Mesendoderm (in vitro differentiated cells): ENCODE data around the gene VWA2.
"Not testable (repeated sequence)": the region's sequence is repeated elsewhere in the genome, so short reads cannot be mapped to it uniquely, and the experiment has no call there.

ENCODE experiments used
- DNase-seq: peaks from one replicate; pipeline ENCODE4 v3.0.0; 2013
- H2AK5ac ChIP-seq: 2 replicates; pipeline ENCODE4 v1.6.1; 2013; ENCODE audit warnings: low read length, inconsistent platforms
- H2BK120ac ChIP-seq: 2 replicates; pipeline ENCODE4 v1.6.1; 2013; ENCODE audit warnings: low read depth, mild to moderate bottlenecking, low read length, moderate library complexity, mixed read lengths
- H2BK15ac ChIP-seq: replicated peaks from 2 replicates; pipeline ENCODE4 v1.6.1; 2013; ENCODE audit warnings: low read depth, mild to moderate bottlenecking, moderate library complexity
- H2BK5ac ChIP-seq: 2 replicates; pipeline ENCODE4 v1.6.1; 2013; ENCODE audit warnings: low read length, inconsistent platforms
- H3K18ac ChIP-seq: 2 replicates; pipeline ENCODE4 v1.6.1; 2013; ENCODE audit warnings: mild to moderate bottlenecking, low read length, mixed read lengths
- H3K23ac ChIP-seq: one replicate; pipeline ENCODE4 v1.6.1; 2013; ENCODE audit warnings: low read length
- H3K27ac ChIP-seq: 2 replicates; pipeline ENCODE4 v1.5.1; 2013; ENCODE audit warnings: low read depth, mild to moderate bottlenecking, inconsistent platforms, low read length, moderate library complexity
- H3K27me3 ChIP-seq: 2 replicates; pipeline ENCODE4 v1.6.1; 2013; ENCODE audit warnings: low read length, control low read depth, mild to moderate bottlenecking, inconsistent platforms; ENCODE audit not compliant: insufficient read depth, poor library complexity
- H3K36me3 ChIP-seq: 2 replicates; pipeline ENCODE4 v1.6.1; 2013; ENCODE audit warnings: low read length, inconsistent platforms; ENCODE audit not compliant: control insufficient read depth, insufficient read depth
- H3K4ac ChIP-seq: one replicate; pipeline ENCODE4 v1.6.1; 2013; ENCODE audit warnings: low read depth, mild to moderate bottlenecking, low read length, moderate library complexity
- H3K4me1 ChIP-seq: 2 replicates; pipeline ENCODE4 v1.6.1; 2013; ENCODE audit warnings: low read depth, low read length, inconsistent platforms; ENCODE audit not compliant: control insufficient read depth
- H3K4me2 ChIP-seq: 2 replicates; pipeline ENCODE4 v1.6.1; 2013; ENCODE audit warnings: low read length
- H3K4me3 ChIP-seq: 2 replicates; pipeline ENCODE4 v1.5.1; 2013; ENCODE audit warnings: mild to moderate bottlenecking, low read length
- H3K56ac ChIP-seq: one replicate; pipeline ENCODE4 v1.6.1; 2013; ENCODE audit warnings: low read length
- H3K79me1 ChIP-seq: 2 replicates; pipeline ENCODE4 v1.6.1; 2013; ENCODE audit warnings: low read length, inconsistent platforms
- H3K79me2 ChIP-seq: 2 replicates; pipeline ENCODE4 v1.6.1; 2013; ENCODE audit warnings: mild to moderate bottlenecking, low read length; ENCODE audit not compliant: control insufficient read depth, insufficient read depth
- H3K9ac ChIP-seq: 2 replicates; pipeline ENCODE4 v1.6.1; 2013; ENCODE audit warnings: low read length, inconsistent platforms
- H4K5ac ChIP-seq: one replicate; pipeline ENCODE4 v1.6.1; 2013; ENCODE audit warnings: low read length
- H4K8ac ChIP-seq: one replicate; pipeline ENCODE4 v1.6.1; 2013; ENCODE audit warnings: low read depth, mild to moderate bottlenecking, control low read depth, low read length, moderate library complexity
- WGBS: extraction: QIAGEN DNeasy Blood & Tissue Kit; methylation state at CpG from one replicate; pipeline ENCODE4 v1.1.7; 2013; ENCODE audit warnings: low lambda C conversion rate, missing lambda C conversion rate; ENCODE audit not compliant: insufficient coverage; ENCODE audit errors: extremely low coverage; 5-methylcytosine and 5-hydroxymethylcytosine counted together

VWA2 gene

GRCh38 chr10:114329634-114330365 is 90.7 kb downstream of the VWA2 start:
- Histone ChIP-seq H4K5ac (no peak overlapping the region), H3K4me2 (no peak overlapping the region), H2BK15ac (no peak overlapping the region), H3K9ac (no peak overlapping the region), H3K23ac (no peak overlapping the region), H3K36me3 (no peaks in the 10 kb centered on the region), H3K27ac (no peak overlapping the region), H3K56ac (no peak overlapping the region), H3K27me3 (no peaks in the 10 kb centered on the region), H3K4me1 (no peaks in the 10 kb centered on the region), H2BK5ac (no peak overlapping the region), H3K79me1 (no peaks in the 10 kb centered on the region), H3K4ac (no peak overlapping the region), H3K4me3 (no peak overlapping the region), H2BK120ac (no peak overlapping the region), H3K18ac (no peak overlapping the region), H2AK5ac (no peak overlapping the region), H4K8ac (no peak overlapping the region), H3K79me2 (no peaks in the 10 kb centered on the region)
- no CpG with 5 or more reads among the region's 10 CpGs for WGBS
- DNase-seq: no peak

DNA sequence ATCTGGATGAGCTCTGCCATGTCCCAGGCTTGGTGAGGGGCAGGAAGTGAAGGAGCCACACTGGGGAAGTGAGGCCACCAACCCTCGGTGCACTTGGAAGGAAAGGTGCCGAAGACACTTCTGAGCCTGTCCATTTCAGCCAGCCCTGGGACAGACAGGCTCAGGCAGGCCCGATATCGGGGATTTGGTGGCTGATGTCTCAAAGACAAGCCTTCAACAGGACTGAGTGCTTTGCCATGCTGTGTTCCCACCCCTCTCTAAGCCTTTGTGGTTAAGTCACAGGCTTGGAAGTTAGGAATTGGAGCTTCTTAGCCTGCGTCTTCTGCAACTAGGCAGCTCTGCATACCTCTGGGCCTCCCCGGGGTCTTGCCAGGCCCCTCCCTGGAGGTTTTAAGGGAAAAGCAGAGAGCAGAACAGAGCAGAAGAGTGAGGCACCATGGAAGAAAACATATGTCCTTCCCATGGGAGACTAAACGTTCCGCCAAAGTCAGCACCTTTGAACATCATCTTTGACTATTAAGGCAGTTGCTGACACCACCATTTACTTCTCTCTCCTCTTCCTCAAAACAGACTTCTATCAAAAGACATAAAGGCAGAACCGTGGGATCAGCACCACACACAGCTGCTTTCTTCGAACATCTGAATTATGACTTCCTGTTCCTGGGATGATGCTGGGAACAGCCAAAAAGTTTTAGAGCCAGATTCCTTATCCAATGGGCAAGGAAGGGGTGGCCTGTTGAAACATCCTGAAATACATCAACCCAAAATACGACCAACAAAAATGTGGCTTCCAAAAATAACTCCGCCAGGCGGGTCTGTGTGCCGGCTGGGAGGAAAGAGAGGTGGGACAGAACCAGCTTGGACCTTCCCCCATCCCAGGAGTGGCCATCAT is 93.5 kb downstream of the VWA2 start:
- Histone ChIP-seq H3K23ac (no peak overlapping the region), H3K36me3 (no peaks in the 10 kb centered on the region), H3K9ac (no peak overlapping the region), H2BK120ac (no peak overlapping the region), H3K4me2 (no peak overlapping the region), H3K4ac (no peak overlapping the region), H3K18ac (no peak overlapping the region), H3K27me3 (no peaks in the 10 kb centered on the region), H2BK15ac (no peak overlapping the region), H3K4me1 (no peaks in the 10 kb centered on the region), H2AK5ac (no peak overlapping the region), H3K4me3 (no peak overlapping the region), H3K56ac (no peak overlapping the region), H3K79me2 (no peaks in the 10 kb centered on the region), H4K5ac (no peak overlapping the region), H3K27ac (no peak overlapping the region), H2BK5ac (no peak overlapping the region), H3K79me1 (no peaks in the 10 kb centered on the region), H4K8ac (no peak overlapping the region)
- DNase-seq: no peak
- WGBS: no CpG with 5 or more reads among the region's 14 CpGs

DNA sequence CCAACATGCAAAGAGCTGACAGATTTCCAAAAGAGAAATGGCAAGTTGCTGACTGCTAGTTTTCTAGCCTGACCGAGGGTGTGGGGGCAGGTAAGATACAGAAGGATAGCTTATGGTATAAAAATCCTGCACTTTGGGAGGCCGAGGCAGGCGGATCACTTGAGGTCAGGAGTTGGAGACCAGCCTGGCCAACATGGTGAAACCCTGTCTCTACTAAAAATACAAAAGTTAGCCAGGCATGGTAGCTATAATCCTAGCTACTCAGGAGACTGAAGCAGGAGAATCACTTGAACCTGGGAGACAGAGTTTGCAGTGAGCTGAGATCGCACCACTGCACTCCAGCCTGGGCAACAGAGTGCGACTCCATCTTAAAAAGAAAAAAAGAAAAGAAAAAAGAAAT is 94.4 kb downstream of the VWA2 start:
- H3K27me3 ChIP-seq, H3K79me2 ChIP-seq, H4K8ac ChIP-seq, H3K56ac ChIP-seq, H2AK5ac ChIP-seq, H3K4me2 ChIP-seq, H2BK5ac ChIP-seq, H3K79me1 ChIP-seq, H3K4me1 ChIP-seq, H4K5ac ChIP-seq, H3K27ac ChIP-seq, H2BK120ac ChIP-seq, H3K18ac ChIP-seq, H3K4me3 ChIP-seq, H3K23ac ChIP-seq, H2BK15ac ChIP-seq, H3K36me3 ChIP-seq, H3K4ac ChIP-seq, DNase-seq, H3K9ac ChIP-seq: not testable (repeated sequence)
- no CpG with 5 or more reads among the region's 5 CpGs for WGBS

DNA sequence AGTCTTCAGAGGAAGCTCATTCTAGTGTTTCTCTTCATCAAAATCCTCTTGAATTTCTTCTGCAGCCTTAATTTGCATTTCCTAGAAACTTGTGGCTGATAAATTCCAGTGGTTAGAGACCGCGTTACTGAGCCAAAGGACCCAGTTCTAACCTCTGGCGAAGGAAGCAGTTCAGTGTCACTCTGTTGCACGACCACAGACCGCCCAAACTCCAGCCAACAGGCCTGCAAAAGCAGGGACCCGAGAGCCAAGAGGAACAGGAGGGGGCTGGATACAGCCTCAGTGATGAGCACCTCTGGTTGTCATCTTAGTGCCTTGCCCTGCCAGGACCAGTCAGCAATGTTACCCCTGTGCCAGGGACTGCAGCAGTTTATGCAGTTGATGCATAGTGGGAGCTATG is 95.2 kb downstream of the VWA2 start:
- WGBS: no CpG with 5 or more reads among the region's 6 CpGs
- Histone ChIP-seq H3K23ac (no peak overlapping the region), H3K79me2 (no peaks in the 10 kb centered on the region), H3K27ac (no peak overlapping the region), H4K5ac (no peak overlapping the region), H3K4me3 (no peak overlapping the region), H3K4ac (no peak overlapping the region), H3K9ac (no peak overlapping the region), H3K27me3 (no peaks in the 10 kb centered on the region), H3K4me1 (no peaks in the 10 kb centered on the region), H3K4me2 (no peak overlapping the region), H3K56ac (no peak overlapping the region), H2BK120ac (no peak overlapping the region), H2BK5ac (no peak overlapping the region), H3K36me3 (no peaks in the 10 kb centered on the region), H3K18ac (no peak overlapping the region), H2BK15ac (no peak overlapping the region), H3K79me1 (no peaks in the 10 kb centered on the region), H2AK5ac (no peak overlapping the region), H4K8ac (no peak overlapping the region)
- no peak for DNase-seq

- Histone ChIP-seq H4K8ac (no peak overlapping the region), H3K4me3 (no peak overlapping the region), H3K36me3 (no peaks in the 10 kb centered on the region), H3K27ac (no peak overlapping the region), H3K79me2 (no peaks in the 10 kb centered on the region), H4K5ac (no peak overlapping the region), H2BK5ac (no peak overlapping the region), H3K23ac (no peak overlapping the region), H2AK5ac (no peak overlapping the region), H3K56ac (no peak overlapping the region), H2BK120ac (no peak overlapping the region), H3K4me1 (no peaks in the 10 kb centered on the region), H3K9ac (no peak overlapping the region), H3K79me1 (no peaks in the 10 kb centered on the region), H3K18ac (no peak overlapping the region), H3K27me3 (no peaks in the 10 kb centered on the region), H3K4ac (no peak overlapping the region), H3K4me2 (no peak overlapping the region), H2BK15ac (no peak overlapping the region)
- WGBS: no CpG with 5 or more reads among the region's 3 CpGs
- DNase-seq: no peak
These were observed 96.6 kb downstream of the VWA2 start for GRCh38 chr10:114335614-114336013.
